Cortex of kidney (tissue), 1 donor: Measurements from ENCODE around the gene STYX.

ENCODE experiments used
- DNase-seq: peaks from one replicate; lab custom pipeline; 2025; lab: John Stamatoyannopoulos, UW

STYX gene, protein sequence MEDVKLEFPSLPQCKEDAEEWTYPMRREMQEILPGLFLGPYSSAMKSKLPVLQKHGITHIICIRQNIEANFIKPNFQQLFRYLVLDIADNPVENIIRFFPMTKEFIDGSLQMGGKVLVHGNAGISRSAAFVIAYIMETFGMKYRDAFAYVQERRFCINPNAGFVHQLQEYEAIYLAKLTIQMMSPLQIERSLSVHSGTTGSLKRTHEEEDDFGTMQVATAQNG

DNA sequence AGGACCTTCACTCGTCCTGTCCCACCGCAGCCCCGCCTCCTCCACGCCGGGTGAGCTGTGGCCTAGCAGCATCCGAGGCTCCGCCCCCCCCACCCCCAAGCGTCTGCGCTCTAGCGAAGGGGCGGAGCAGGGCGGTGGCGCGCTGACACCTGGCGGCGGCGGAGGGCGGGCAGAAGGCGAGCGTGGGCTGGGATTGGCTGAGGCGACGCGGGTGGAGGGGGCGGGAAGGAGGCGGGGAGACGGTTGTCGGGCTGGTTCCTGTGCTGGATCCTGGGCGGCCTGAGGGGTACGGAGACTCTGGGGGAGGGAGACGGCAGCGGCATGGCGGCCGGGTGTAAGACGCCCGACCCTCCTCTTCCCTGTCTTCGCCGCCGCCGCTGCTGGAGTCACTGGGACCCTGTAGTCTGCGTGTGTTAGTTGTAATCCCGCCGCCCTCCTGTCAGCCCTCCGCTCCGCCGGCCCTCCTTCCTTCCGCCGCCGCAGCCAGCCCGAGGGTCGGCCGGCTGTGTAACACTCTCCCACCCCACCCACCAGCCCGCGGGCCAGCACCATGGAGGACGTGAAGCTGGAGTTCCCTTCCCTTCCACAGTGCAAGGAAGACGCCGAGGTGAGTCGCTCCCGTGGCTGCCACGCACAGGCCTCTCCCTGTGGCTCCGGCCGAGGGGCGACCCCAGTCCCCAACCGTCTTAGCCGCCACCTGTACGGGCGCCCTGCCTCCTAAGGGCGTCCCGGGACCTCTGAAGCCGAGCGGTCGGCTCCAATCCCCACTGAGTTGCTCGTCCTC, at the start of gene STYX:
TSS of gene STYX (plus strand) at position 242 of the 784 bp plus-strand sequence. CDS start at position 551, 309 bp downstream.
- peak; percentile 92 for DNase-seq

DNA sequence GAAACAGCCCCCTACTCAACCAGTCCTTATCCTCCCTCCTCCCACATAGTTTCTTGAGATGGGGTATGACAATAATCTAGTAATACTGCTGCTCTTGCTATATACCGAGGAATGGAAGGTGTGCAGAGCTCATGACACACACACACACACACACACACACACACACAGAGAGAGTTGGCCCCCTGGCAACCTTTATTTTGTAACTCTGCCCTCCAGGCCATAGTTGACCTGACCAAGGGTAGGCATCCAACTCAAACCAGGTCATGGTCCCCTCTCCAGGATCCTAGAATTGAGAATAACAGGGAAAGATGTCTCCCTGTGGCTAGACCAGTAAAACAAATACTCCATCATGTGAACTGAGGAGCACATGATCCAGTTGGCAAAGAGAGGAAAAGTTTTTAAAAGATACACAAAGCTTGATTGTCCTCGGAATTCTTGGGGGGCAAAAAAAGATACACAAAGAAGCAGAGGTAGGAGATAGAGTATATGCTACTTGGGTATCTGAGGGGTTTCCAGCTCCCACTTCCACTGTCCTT, 45.9 kb upstream of the STYX start:
- DNase-seq, result no peak

DNA sequence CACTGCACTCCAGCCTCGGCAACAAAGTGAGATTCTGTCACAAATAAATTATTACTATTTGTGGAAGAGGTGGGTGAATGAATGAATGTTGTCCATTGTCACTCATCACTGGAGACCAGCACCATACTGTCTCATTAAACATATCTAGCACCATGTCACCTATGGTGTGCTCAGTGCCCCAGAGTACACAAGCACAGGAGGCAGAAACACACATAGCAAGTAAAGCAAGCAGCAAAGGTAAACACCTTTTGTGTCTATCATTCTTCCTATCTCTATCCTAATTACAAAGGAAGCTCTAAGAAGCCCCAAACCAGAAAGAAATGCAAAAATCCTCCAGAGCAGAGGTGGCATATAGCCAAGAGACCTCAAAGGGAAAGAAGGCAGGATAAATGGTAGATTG, 43.8 kb upstream of the STYX start:
- no peak for DNase-seq

DNA sequence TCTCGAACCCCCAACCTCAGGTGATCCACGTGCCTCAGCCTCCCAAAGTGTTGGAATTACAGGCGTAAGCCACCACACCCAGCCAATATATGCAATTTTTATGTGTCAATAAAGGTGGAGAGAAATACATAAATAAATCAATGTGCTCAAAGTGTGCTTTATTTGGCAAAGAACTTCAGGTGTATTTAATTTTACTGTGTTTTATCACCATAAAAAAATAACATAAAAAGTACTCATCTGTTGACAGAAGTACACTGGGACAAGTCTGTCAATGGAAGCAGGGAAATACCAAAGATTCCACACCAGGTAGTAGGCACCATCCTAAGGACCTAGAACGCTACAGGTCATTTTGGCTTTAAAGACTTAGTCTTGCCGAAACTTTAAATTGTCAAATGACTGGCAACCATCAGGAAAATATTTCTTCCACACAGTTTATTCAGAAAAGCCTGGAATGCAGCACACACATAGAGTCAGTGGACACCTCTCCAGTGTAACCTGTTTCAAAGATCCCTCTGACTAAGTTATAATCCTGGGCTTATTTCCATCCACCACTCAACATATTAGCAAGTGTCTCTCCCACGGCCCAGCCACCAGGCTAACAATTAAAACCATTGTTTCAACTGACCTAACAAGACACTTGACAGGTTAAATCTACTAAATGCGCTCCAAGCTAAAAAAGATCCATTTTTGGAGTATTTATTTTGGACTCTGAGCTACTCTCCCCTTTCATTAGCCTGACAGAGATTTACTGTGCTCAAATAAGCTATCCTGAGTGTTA, 38.8 kb upstream of the STYX start:
- DNase-seq, result no peak

DNA sequence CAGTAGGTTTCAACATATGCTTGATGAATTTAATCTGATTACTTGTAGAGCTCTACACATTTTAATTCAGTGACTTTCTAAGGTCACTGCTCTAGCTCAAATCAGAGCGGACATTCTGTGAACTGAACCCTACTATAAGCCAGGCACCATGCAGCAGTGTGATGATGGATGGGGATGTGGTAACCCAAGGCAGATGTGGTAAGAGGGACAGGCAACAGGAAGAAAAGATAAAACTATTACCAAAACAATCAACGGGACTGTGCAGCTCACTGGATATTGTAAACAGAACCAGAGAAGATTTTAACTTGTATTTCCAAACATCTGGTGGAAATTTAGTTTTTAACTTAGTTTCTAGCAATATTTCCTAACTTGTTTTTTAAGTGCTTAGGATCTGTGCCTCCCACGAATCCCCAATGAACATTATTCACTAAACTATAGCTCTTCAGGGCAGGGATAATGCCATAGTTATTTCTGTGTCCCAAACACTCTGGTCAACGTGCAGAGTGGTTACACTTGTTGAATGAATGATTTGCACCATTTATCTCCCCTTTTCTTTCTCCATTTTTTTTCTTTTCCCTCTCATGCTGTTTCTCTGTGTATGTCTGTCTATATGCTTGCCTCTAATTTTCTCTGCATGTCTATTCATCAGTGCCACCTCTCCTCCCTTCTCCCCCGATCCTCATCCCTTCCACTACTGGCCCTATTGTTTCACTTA, 37.6 kb upstream of the STYX start:
- no peak for DNase-seq

DNA sequence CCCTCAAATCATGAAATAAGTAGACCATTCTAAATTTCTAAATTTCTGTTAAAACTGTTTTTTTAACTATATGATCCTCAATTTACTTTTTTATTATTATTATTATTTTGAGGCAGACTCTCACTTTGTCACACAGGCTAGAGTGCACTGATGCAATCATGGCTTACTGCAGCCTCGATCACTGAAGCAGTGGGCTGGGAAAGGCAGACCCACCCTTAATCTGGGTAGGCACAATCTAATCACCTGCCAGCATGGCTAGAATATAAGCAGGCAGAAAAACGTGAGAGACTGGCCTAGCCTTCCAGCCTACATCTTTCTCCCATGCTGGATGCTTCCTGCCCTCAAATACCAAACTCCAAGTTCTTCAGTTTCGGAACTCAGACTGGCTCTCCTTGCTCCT, 36.9 kb upstream of the STYX start:
- no peak for DNase-seq

DNA sequence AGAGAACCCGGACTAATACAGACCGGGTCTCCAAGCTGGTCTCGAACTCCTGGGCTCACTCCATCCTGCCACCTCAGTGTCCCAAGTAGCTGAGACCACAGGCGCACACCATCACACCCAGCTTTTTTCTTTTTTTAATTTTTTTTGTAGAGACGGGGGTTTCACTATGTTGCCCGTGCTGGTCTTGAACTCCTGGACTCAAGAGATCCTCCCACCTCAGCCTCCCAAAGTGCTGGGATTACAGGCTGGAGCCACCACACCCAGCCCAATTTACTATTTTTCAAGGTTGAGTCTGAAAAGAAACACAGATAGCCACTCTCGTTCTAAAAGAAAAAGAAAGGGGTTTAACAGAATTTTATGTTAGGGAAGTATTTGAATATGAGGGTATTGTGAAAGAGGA, 36.4 kb upstream of the STYX start:
- DNase-seq, result no peak

DNA sequence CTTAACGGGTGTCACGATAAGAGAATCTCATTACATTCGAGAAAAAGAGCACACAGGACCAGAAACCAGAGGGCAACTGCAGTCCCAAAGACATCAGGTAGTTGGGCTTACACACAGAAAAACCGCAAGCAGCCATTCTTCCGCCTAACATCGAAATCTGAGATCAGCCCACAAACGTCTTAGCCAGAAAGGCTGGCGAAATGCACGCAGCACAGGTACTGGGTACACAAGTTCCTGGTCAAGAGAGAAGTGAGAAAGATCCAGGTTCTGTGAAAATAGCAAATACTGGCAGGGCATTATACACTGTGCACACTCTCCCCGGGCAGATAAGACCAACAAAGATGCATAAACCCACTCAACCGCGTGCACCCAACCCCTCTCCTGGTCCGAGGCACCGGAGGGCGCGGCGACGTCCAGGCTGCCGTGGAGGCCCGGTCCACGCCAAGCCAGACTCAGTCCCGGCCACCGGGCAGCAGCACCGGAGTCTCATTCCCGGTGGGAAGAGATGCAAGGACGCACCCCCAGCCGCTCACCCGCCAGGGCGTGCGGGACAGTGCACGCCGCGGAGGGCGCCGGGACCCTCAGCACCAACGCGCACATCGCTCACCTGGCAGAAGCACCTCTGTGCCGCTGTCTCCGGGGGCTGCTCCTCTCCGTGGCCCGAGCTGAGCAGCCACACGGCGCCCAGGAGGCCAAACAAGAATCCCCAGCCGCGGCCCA, 35.0 kb upstream of the STYX start:
- no peak for DNase-seq

DNA sequence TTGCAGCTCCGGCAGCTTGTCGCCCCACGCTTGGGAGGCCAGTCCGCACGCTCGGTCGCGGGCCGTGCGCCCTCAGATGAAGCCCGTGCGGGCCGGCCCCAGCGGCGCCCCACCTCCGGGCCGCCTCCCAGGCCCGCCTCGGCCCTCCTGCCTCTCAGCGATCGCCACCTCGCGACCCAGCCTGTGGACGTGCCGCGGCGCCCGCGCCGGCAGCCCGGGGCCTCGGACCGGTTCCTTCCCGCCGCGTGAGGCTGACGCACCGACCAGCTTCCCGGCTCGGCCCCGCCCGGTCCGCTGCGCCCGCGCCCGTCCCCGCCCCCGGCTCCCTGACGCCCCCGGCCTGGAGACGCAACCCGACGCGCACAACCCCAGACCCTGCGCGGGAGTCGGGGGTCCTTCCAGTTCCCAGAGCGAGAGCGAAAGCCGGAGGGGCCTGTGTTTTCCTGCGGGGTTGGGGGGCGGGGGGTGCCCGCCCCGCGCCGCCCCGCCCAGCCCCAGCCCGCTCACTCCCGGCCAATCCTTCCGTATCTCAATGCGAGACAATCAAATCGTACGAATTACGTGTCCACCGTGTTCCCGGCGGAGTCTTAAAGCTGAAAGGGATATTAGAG, 34.4 kb upstream of the STYX start, which contains the start of gene ERO1A:
TSS of gene ERO1A (minus strand) at position 78 of the 611 bp plus-strand sequence. CDS start at position 1, 77 bp downstream.
- no peak for DNase-seq

DNA sequence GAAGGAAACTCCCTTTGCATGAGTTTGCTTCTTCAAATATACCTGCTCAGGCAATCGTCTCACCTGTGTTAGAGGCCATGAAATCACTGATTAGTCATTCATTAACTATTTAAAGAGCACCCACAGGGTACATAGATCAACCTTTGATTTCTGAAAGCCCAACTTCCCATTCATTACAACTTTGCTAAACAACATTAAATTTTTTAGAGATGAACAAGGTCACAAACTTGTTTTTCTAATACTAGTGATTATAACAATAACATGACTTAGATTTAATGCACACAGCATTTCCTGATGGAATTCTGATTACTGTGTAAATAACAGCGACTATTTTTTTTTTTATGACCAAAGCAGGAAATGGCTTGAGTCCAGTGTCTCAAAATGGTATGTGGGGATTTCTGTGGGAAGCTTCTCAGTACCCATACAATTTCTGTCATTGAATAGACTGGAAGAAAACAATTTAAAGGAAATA, 29.2 kb upstream of the STYX start:
- no peak for DNase-seq

DNA sequence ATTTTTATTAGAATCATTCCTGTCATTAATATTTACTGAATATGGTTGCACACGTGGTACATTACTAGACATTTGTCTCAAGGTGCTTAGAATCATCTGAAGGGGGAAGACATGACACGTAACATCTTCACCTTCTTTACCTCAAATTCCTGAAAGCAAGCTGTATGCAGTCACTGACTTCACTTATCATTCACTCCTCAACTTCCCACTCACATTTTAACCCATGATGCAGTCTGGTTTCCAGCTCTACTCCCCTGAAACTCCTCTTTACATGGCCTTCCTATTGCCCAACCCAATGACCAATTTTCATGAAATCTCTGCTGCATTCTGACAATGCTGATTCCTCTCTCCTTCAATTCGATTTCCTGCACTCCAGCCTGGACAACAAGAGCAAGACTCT, 28.7 kb upstream of the STYX start:
- no peak for DNase-seq

DNA sequence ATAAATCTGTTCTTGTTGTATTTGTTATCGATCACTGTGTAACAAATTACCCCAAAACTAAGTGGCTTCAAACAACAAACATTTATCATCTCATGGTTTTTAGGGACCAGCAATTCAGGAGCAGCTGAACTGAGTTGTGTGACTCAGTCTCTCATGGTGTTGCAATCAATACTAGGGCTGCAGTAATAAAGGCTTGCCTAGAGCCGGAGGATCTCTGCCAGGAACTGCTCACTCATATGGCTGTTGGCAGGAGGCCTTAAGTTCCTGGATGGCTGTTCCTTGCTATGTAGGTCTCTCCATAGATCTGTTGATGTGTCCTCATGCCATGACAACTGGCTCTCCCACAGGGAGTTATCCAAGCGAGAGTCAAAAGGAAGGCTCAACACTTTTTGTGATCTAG, 26.7 kb upstream of the STYX start:
- DNase-seq, result no peak

DNA sequence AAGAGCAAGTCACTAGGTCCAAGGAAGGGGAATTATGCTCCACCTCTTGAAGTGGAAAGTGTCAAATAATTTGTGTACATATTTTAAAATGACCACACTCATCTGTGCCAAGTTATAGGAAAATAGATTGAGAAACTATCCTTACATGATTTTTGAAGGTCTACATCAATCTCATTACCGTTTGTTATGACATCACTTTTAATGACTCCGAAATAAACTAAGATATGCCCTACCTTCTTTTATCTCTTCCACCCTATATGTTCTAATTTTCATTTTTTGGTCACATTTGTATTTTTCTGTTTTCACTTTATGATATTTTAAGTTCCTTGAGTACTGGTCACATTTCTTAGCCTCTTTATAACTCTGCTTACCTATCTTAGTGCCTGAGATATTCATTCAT, 26.3 kb upstream of the STYX start:
- DNase-seq, result no peak

DNA sequence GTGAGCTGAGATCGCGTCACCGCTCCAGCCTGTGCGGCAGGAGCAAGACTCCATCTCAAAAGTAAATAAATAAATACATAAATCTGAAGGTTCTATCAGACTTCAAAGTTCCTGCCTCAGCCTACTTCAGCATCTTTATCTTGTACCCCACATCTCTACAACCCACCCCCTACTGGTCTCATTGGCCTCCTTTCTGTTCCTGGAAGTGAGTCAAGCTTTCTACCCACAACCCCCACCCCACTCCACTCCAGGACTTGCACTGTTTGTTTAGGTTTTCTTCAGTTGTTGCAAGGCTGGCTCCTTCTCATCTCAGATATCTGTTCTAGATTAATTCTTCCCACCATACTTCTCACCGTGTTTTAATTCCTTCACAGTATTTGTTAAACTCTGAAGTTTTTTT, 23.7 kb upstream of the STYX start:
- DNase-seq, result no peak

DNA sequence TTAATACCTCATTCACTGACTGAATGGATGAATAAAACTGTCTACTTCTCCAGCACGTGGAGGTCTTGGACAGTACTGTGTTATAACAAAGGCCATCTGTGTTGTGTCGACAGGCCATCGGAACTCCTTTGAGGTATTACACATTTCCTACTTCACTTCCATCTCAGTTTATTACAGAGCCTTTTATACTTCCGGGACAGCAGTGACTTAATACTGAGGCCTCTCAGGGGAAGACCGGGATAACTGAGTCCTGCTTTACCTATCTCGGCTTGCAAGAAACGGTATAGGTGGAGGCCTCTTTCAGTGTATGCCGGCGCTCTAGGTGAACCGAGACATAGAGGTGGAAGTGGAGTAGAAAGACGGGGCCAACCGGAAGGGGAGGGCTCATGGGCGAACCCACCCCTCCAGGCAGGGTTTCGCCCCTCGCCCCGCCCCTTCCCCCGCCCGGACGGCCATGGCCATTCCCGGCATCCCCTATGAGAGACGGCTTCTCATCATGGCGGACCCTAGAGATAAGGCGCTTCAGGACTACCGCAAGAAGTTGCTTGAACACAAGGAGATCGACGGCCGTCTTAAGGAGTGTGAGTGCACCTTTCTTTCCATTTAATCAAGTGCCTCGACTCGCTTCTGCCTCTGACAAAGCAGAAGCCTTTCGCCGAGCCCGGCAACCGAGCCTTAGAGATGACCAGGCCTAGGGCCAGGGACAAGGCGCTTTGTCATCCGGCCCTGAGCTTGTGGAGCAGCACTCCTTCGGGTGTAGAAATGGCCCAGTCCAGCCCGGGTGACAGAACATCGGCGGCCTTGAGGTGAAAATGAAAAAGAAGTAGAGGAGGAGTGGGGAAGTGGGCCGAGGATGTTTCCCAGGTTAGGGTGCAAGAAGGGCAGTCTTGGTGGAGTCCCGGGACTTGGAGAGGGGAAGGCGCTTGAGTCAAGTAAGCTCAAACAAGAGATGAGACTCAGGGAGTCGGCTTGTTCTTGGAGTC, 23.0 kb upstream of the STYX start, which contains the start of gene PSMC6:
TSS of gene PSMC6 (plus strand) at position 477 of the 983 bp plus-strand sequence. CDS start at position 497, 20 bp downstream.
- DNase-seq, result no peak

DNA sequence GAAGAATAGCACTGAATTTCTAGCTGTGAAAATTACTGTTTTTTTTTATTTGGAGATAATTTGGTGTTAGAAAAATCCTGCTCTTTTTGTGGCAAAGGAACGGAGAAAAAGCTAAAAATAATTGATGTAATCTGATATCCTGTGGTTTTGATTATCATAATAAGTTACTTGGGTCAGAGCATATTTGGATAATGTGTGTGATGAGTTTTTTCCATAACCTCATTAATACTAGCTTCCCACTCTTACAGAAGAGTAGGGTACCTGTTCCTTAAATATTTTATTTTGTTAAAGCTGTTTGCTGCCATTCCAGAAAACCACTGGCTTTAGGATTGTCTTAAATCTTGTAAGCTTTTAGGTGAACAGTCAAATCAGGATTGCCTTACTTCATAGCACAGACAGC, 18.3 kb upstream of the STYX start:
- no peak for DNase-seq

DNA sequence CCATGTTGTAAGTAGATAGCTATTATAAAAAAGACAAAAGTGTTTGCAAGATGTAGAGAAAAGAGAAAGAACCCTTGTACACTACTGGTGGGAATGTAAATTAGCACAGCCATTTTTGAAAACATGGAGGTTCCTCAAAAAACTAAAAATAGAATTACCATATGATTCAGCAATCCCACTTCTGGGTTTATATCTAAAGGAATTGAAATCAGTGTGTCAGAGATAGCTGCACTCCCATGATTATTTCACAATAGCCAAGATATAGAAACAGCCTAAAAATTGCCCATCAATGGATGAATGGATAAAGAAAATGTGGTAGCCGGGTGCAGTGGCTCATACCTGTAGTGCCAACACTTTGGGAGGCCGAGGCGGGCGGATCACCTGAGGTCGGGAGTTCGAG, 13.8 kb upstream of the STYX start:
- no peak for DNase-seq

DNA sequence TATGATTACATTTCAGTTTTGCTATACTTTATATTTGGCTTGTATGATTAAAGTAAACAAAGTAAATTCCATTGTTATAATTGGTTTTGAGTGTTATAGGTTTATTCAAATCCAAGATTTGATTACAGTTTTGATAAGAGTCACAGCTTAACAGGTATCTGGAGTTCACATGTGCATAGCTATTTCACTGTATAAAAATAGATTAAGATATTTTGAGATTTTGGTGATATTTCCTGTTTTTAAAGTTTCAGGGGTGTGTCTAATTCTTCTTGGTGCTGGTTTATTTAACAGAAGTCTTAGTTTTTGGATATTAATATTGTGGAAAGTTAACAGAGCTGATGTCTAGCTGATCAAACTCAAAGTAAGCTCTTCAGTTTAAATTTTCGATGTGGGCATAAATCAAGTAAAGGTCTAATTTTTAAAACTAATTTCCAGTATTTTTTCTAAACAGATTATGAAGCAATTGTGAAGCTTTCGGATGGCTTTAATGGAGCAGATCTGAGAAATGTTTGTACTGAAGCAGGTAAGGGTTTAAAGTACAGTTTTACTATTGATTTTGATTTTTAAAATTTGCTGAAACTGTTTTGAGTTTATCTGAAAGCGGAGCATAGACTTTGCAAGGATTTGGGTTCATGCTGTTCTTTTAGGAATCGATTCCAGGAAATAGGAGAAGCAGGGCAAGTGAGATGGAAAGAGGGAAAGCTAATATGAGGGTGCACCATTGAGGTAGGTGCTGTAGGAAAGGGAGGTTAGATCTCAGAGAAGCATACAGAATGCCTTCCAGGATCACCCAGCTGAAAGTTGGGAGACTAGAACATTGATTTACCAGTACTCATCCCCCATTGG, 6.2 kb upstream of the STYX start:
- no peak for DNase-seq

DNA sequence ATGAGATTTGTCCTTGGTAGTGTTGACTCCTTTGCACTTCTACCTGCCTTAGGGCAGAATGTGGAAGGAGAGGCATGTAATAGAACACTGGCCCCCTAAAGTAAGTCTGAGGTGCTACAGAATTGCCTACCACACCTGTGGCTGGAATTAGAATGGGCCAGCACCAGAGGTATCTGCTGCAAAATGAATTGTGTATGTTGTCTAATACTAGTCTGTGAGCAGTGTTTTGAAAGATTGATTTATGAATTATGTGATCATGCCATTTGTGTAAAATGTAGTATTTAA, 5.7 kb upstream of the STYX start:
- no peak for DNase-seq
